HG03520 (cell line): Measurements from ENCODE around the gene IQGAP3.
A peak's percentile ranks its signal among the peaks of the same experiment; 100 is the strongest.

Source experiments
- ATAC-seq: cut with Tn5 transposase; IDR thresholded peaks from one replicate; pipeline ENCODE4 v1.9.1; 2021; ENCODE audit warnings: mild to moderate bottlenecking, moderate library complexity; ENCODE audit not compliant: unreplicated experiment

IQGAP3 gene

DNA sequence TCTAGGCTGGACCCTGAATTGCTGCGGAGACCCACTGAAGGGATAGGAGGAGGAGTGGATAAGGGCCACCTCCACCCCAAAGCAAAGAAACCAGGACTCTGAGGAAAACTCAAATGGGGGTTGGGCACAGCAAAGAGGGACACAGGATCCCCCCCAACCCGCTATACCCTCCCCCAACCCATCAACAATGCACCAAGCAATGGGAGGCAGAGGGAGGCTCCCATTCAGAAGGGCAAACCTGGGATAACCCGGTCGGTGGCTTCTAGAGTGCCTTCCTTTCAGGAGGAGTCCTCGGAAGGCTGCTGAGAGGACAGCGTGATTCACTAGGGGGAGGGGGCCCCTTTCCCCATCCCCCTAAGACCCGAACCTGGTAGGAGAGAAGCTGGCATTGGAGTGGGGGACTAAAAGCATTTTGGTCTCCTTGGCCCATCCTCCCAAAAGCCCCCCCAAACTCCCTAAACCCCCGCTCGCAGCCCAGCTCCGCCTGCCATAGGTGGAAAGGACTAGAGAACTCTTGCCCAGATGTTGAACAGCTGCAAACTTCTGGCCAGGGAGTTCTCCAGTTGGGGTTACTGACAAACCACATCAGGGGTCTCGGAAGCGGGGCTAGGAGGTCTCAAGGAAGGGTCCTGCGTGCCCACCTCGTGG, 73.0 kb downstream of the IQGAP3 start:
- no peak for ATAC-seq

GRCh38 chr1:156498432-156499193, 73.8 kb downstream of the IQGAP3 start:
- ATAC-seq = no peak

DNA sequence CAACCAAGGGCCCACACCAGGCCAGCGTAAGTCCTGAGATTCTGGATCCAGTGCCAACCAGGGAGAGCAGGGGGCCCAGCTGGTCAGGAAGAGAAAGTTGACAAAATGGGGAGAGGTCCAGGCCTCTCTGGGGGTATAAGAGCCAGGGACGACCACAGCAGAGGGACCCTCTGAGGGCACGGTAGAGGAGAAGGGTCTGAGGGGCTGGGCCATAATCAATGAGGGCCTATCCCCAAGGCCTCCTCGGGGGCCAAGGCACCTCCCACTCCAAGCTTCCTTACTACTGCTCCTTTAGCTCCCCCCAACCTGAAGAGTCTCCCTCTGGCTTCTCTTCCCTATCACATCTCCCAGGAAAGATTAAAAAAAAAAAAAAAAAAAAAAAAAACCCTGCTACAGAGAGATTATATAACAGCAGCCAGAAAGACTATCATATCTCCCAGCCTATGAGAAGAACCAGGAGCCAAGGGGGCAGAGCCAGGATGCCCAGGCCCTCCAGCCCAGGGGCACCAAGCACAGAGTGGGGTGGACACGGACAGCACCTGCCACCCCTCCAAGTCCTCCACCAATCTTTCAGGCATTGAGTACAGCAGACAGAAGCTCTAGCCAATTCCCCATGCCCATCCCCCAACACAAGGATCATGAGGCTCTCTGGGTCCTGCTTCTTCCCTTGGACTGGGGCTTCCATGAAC, 74.5 kb downstream of the IQGAP3 start:
- no peak for ATAC-seq

DNA sequence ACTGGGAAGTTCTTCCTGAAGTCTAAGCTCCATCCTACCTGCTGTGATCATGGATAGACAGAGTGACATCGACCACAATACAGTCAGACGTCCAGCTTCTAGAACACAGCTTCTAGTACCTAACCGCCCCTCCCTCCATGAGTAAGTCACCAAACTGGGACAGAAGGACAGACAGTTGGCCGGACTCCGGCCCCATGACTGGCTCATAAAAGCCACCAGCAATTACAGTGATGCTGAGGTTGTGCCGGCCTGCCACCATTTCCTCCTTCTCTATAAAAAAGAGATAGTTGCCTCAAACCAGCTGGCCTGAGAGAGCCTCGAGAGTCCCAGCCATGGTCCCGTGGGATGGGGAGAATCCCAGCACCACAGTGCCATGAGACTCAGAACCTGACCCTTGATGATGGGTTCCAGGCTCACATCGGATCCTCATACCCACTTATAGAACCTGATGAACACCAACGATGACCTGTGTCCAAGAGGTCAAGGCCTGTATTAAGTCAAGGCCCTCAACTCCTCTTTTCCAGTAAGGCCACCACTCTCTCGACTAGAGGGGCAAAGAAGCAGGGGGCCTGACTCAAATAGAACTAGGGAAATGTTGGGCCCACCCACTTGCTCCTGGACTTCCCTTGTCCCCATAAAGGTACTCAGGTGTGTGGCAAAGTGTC, 75.2 kb downstream of the IQGAP3 start:
- no peak for ATAC-seq

- ATAC-seq = no peak
Observed at GRCh38 chr1:156496211-156496761, 76.1 kb downstream of the IQGAP3 start.

DNA sequence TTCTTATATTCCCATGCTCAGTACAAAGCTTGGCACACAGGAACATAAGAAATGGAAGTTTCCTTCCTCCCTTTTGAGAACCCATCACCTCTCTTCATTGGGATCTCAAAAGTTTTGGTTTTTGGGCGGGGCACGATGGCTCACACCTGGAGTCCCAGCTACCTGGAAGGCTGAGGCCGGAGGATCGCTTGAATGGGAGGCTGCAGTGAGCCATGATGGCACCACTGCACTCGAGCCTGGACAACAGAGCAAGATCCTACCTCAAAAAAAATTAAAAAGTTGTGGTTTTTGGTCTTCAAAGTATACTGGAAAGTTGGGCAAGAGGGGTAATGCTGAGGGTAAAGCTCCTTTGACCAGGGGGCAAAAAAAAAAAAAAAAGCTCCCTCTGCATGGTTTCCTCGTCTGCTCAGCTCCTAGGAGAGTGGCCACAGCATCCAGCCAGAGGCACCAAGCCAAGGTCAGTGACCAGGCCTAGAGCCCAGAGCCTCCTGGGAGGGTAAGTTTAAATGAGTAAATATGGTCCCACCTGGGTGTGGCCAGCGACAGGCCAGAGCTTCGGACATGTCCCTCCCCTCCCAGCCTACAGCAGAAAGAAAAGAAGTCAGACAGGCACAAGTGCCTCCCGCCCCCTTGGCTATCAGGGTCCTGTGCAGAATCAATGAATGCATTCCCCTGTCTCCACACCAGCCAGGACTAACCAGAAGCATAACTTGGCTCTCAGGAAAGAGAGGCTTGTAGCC, 76.8 kb downstream of the IQGAP3 start:
- ATAC-seq = no peak

GRCh38 chr1:156494309-156494895, 78.0 kb downstream of the IQGAP3 start:
- ATAC-seq = no peak

GRCh38 chr1:156493742-156494141, 78.6 kb downstream of the IQGAP3 start:
- no peak for ATAC-seq

DNA sequence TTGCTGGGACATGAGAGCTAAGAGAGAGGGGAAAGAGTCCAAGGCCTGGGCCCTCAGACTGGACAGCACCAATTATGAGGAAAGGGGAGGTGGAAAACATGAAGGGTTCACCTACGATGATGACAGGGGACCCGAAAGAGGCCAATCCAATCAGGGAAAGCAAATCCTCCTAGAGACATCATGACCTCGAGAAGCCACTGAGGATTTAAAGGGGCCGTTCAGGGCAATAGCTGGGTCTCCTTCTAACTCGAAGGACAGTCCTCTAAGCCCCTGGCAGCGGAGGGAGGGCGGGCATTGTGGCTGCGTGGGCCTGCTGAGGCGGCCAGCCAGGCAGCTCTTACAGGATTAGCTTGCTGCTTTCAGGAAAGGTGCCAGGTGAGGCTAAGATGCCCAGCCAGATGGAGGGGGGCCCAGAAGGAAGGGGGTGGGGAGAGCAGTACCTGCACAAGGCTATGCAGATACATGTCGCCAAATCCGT, 79.2 kb downstream of the IQGAP3 start:
- ATAC-seq = no peak

- ATAC-seq = no peak
Observed at GRCh38 chr1:156492591-156493080, 79.7 kb downstream of the IQGAP3 start.

DNA sequence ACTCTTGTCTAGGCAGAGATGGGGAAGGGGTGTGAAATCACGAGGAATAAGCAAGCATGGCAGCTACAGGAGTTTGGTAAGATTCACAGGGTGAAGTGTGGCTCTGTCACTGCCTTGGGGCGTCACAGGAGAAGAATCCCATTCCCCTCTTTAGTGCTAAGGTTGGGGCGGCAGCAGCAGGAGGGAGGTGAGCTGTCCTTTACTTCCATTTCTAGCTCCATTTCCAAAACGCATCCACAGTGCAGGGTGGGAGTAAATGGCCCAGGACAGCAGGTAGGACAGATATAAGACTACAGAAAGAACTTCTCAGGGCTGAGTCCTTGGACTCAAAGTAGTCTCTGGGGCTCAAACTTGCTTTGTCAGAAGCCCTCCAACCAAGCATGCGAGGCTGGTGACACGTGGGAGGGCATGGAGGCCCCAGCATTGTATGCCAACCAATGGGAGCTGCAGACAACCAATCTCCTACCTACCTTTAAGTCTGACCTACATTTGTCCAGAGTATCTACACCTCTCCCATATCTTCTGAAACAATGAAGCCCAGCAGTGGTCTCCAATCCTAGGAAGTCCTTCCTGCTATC, 80.3 kb downstream of the IQGAP3 start:
- no peak for ATAC-seq

DNA sequence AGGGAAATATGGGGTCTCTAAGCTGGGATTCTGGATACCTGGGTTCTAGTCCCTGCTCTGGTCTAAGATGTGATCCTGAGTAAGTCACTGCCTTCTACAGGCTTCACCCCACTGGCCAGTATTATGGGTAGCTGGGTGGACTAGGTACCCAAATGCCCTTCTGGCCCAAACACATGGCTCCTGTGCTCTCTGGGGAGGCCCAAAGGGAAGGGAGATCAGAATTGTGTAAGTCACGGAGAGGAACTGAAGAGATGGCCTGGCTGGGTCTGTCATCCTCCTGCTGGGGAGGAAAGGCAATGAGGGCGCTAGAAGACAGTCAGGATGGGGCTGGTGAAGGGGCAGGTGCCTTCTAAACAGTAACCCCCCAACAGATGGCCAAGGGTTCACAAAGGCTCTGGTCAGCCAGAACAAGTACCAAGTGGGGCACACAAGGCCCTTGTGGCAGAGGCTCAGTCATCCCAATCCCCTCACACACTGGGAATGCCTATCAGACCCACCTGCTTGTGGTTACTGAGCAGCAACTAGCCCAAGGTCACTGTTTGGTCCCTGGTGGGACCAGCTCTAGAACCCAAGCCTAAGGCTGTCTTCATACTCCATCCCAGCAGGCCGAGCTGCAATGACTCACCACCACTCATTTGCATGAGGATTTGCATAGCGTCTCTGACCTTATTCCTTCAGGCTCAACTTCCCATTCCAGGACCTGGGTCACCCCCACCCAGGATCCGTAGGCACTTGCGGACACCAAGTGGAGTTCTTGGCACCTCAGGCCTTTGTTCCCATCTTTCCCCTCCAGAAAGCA, 81.0 kb downstream of the IQGAP3 start:
- ATAC-seq = no peak

DNA sequence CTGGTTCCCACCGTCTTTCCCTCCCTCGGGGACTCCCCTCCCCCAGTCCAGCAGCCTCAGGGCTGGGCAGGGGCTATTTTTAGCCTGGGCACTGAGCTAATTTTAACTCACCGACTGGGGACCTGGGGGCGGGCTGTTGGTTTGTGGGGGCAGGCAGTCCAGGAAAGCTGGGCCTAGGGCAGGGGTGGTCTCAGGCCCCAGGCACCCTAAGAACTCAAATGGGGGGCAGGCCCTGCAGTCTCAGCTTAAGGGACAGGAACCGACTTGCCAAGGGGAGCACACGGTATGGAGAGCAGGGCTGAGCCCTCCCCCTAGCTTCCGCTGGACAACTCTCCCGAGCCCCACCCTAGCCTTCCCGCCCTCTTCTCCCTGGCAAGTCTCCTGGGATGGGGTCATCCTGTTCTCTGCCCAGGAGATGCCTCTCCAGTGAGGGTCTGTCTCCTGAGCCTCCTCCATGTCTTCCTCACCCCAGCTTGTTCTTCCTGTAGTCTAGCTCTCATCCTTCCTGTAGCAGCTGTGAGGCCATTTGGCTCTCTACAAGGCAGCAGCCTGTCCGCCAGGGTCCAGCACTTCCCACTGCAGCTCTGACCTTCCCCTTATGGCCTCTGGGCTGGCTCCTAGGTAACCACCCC, 81.8 kb downstream of the IQGAP3 start:
- ATAC-seq = no peak

DNA sequence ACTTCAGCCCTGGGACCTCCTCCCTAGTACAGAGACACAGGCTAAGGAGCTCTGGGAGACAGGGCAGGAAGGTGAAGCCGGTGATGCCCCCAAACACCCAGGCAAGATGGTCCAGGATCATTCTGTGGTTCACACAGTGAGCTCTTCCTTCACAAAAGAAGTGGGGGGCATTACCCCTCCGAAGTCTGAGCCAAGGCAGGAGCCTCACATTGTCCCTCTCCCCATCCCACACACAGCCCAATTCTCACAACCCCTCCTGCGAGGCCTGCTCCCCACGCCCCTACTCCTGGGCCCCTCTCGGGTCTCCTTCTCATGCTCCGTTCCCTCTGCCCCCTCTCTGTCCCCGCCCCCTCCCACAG, 82.5 kb downstream of the IQGAP3 start:
- ATAC-seq = no peak

GRCh38 chr1:156489166-156489934, 83.0 kb downstream of the IQGAP3 start:
- peak; percentile 4 for ATAC-seq

DNA sequence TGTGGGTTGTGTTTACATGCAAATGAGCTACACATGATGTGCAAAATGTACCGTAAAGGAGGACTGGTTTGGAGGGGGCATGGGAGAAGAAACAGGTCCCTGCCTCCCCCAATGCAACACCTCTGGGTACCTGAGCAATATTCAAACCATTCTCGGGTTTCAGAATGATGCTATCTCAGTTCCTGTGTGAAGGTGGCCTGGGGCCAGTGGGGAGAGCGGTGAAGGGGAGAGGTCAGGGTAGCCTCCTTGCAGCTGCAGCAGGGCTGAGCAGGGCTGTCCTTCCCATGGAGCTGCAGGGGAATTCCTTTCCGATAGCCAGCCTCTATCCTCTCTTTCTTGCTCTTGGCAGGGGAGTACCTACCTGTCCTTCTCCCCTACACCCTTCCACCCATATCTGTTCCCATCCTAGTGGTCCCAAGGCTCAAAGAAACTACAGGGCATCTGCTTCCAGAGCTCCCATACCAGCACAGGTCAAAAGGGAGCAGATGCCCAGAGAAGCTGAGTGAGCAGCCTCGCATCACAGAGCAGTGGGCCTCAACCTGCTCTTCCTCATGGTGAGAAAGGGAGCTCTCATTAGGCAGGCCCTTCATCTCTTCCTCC, 83.7 kb downstream of the IQGAP3 start:
- peak; percentile 52 for ATAC-seq

DNA sequence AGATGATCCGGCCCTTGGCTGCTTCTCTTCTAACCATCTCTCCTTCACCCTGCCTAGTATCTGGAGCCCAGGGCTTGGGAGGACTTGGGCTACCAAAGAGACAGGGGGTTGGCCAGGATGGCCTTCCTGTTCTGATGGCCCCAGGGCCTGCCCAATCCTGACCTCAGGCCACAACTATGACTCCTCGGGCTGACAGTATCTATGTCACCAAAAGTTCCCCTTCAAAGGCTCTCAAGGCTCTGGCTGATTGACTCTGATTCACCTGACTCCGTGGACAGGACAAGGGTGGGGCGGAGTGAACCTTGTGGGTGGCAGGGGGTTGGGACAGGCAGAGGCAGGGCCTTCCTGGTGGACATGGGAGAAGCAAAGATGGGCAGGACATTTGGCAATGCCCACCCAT, 84.5 kb downstream of the IQGAP3 start:
- no peak for ATAC-seq
